GM18519 (cell line): Measurements from ENCODE around the gene F10.
A peak's percentile ranks its signal among the peaks of the same experiment; 100 is the strongest.

Experiments
- ATAC-seq: cut with Tn5 transposase; IDR thresholded peaks from one replicate; pipeline ENCODE4 v1.9.1; 2021; ENCODE audit warnings: mild to moderate bottlenecking, moderate library complexity; ENCODE audit not compliant: unreplicated experiment, low FRiP score

The F10 gene

DNA sequence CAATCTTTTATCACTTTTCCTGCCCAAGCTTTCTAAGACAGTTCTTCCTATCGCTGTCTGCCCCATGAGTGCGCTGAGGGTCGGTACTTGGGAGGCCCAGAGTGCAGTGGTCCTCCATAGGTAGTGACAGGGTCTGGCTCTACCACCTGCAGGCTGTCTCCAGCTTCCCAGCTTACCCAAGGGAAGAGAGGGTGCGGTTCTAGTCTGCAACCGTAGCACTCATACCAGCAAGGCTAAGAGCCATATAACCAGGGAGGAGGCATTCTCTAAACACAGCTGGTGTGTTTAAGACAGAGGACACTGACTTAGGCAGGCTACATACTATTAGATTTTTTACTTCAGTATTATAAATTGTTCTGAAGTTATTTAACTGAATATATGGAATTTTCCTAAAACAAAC is 44.1 kb downstream of the F10 start:
- ATAC-seq, result no peak

GRCh38 chr13:113167155-113167554 is 44.6 kb downstream of the F10 start:
- no peak for ATAC-seq

DNA sequence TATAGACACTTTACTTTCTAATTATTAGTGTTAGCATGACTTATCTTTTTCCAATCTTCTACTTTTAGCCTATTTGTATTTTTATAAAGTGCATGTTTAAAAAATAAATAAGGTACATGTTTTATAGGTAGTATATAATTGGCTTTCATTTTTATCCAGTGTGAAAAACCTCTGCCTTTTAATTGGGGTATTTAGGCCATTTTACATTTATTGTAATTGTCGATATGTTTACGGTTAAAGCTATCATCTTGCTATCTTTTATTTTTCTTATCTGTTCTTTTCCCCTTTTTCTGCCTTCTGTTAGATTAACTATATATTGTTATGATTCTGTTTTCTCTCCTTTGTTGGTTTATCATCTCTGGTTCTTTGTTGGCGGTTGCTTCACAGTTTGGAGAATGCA is 45.0 kb downstream of the F10 start:
- no peak for ATAC-seq

DNA sequence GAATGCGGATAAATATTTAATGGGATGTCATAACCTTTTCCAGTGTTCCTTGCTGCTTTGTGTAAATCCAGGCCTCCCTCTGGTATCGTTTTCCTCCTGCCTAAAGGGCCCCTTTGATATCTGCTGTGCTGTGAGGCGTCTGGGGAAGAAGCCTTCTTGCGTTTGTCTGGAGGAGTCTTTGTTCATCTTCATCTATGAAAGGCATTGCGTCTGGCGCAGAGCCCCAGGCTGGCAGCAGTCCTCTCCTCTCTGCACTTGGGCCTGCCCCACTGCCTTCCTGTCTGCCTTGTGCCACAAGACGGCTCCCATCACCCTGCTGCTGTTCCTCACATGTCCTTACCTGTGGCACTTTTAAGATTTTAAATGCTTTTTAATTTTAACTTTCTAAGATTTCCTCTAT is 45.6 kb downstream of the F10 start:
- ATAC-seq, result no peak

DNA sequence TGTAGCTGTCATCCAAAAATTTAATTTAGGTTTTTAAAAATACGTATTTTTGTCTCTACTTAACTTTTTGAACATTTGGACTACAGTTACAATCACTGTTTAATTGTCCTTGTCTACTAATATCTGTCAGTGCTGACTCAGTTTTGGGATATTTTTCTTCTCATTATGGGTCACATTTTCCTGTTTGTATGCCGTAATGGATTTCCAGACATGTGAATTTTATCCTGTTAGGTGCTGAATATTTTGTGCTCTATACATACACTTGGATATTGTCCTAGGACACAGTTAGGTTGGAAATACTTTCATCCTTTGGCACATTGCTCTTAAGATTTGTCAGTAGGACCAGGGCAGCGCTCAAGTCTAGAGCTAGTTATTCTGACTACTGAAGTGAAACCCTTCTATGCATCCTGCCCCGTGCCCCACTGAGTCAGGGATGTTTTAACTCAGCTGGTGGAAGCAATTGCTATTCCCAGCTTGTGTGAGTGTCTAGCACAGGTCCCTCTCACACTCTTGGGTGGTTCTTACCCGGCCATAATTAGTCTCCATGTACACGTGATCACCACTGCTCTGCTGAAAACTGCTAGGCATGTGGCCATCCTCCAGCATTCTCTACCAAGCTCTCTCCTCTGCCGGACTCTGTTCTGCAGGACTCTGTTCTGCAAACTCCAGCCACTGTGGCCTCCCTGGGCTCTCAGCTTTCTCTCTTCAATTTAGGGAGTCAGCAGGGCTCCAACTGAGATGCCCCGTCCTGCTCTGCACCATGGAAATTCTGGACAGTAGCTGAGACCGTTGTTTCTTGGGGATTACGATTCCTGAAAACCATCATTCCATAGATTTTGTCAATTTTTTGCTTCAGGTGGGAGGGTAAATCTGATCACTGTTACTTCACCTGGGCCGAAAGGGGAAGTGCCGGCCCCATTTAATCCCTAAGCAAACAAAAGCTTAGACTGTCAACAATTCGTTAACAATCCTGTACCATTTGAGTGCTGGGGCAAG is 47.0 kb downstream of the F10 start:
- no peak for ATAC-seq

DNA sequence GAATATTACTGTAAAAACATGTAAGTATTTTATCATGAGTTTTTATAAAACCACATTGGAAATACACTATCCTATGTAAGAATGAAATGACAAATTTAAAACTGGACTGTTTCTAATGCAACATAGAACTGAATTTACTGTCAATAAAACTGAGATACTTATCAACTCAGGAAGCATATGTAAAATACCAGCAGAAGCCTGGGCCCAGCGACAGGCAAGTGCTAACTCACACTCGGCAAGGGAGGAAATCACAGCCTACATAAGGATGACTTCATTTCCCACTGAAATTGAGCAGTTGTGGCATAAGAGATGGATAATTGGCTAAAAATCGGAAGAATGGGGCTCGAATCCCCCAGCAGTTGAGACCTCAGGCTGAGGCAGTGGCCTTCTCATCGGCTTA is 47.9 kb downstream of the F10 start:
- ATAC-seq, result no peak

GRCh38 chr13:113171250-113172125 is 48.9 kb downstream of the F10 start:
- no peak for ATAC-seq

GRCh38 chr13:113172419-113172926 is 49.9 kb downstream of the F10 start:
- ATAC-seq, result no peak

DNA sequence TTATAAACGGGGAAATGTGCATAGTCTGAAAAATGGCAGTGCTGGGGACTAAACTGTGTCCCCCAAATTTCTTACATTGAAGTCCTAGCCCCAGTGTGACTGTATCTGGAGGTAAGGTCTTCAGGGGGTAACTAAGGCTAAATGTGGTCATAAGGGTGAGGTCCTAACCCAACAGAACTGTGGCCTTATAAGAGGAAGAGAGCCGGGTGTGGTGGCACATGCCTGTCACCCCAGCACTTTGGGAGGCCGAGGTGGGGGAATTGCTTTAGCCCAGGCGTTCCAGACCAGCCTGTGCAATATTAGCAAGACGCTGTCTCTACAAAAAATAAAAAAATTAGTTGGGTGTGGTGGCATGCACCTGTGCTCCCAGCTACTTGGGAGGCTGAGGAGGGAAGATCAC is 53.7 kb downstream of the F10 start:
- no peak for ATAC-seq

DNA sequence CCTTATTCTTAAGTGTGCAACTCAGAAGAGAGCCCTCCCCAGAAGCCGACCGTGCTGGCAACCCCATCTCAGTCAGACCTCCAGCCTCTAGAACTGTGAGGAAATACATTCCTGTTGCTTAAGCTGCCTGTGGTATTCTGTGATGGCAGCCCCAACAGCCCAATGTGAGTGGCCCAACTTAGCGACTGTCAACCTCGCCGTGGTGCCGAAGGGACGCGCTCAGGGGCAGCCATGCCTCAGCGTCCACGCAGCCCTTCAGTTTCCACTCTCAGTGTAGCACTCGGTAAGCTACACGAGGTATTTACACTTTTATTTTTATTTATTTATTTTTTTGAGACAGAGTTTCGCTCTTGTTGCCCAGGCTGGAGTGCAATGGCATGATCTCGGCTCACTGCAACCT is 54.2 kb downstream of the F10 start:
- no peak for ATAC-seq

DNA sequence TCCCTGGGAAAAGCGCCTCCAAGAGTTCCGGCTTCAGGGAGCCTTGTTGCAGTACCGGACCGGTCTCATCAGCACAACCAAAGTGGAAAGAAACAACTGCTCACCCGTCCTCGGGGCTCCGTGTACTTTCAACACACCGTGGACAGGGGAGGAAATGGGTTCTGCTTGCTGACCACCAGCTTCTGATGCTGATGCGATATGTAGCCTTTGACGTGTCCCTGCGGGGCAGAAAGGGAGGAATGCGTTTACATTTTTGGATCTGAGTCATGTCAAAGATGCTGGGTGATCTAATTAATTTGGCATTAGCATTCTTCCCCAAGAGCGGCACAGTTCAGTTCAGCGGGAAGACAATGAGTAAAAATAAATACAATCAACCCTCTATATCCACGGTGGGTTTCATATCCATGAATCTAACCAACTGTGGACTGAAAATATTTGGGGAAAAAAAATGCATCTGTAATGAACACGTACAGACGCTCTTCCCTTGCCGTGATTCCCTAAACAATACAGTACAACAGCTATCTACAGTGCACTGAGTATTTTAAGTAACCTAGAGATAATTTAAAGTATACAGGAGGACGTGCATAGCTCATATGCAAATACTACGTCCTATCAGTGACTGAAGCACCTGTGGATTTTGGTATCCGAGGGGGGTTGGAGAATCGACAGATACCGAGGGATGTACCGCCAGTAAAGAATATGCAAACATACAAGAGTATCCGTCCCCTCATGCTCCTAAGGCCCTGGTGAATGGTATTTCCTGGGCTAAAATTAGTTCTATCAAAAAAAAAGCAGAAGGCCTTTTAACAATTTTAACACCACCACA is 55.7 kb downstream of the F10 start:
- ATAC-seq, result no peak

DNA sequence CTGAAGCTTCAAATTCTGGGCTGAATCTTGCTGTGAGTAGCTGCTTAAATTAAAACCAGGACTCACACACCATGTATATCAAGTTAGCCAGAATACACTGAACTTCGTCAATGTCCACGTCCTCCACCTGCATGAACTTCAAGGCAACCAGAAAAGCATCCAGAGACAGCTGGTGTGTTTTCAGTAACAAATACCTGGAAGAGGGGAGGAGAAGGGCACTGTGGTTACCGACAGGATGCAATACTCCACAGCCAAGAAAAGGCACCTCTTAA is 56.2 kb downstream of the F10 start:
- no peak for ATAC-seq

DNA sequence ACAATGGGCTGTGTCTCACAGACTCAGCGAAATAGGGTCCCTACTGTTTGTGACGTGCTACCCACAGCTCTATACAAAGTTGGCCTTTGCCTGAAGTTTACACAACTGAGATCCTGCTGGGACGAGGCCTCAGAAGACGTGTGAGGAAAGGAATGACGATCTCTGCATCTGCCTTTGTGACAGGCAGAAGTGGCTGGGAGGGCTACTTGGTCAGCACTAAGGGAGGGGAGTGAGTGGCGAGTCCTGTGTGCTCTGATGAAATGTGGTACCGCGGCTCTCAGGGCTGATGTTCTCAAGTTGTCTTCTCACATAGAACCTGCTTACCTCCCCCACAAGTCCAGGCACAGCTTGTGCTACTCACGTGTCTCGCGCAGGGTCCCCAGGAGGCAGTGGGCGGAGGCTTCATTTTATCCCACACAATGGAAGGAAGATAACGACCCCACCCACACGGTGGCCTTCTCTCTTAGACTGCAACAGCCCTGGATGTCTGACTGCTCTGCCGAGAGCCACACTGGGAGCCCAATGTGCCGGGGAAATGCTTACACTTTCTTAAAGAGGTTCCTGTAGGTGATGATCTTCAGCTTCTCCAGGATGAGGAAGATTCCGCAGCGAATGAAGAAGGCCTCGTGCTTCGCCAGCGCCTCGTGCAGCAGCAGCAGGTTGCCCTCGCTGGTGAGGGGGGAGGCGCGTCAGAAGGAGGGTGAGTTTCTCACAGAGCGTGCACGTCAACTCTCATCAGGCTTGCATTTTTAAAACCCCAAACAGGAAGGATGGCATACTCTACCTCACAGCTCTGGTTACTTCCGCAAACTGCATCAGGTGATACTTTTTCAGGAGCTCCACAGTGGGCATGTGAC is 57.0 kb downstream of the F10 start:
- ATAC-seq, result no peak

DNA sequence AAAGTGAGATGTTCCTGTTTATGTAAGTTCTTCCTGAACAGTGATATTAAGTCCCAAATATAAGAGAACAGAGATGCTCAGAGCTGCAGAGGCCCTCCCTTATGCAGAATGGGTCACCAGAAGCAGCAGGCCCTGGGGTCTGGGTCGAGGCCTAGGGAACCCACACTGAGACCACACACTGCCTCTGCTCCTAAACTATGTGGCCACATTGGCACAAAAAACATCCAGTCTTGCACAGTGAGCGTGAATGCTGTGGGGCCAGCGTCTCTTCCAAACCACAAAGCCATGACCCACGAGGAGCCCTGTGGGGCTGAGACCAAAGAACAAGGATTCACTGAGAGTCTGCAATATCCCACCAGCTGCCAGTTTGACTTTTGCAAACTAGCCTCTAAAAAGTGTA is 59.4 kb downstream of the F10 start:
- ATAC-seq, result no peak

- no peak for ATAC-seq
Observed at GRCh38 chr13:113183450-113184129, 61.0 kb downstream of the F10 start.

DNA sequence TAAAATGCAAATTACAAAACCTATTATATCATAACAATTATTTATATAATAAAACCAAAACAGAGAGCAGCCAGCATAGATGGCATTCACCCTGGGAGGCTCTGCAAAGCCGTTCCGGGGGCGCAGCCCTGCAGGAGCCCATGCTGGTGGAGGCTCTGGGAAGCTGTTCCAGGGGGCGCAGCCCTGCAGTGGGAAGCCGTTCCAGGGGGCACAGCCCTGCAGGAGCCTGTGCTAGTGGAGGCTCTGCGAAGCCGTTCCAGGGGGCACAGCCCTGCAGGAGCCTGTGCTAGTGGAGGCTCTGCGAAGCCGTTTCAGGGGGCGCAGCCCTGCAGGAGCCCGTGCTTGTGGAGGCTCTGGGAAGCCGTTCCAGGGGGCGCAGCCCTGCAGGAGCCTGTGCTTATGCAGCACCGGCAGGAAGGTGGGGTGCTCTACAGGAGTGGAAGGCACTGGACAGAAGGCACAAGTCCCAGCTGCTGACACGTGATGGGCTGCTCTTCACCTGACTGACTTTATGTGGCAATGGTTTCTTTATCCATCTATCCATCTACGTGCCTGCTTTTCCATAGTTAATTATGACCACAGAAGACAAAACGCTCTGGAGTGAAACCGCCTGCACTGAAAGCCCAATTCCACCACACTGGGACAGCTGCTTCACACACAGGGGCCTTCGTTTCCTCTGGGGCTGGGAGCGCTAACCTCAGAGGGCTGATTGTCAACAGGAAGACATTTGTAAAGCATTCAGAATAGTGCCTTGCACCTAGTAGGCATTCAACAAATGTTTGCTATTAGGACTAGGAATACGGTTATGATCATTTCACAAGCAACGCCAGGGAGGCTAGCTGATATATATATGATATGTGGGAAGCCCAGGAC is 62.2 kb downstream of the F10 start:
- no peak for ATAC-seq

DNA sequence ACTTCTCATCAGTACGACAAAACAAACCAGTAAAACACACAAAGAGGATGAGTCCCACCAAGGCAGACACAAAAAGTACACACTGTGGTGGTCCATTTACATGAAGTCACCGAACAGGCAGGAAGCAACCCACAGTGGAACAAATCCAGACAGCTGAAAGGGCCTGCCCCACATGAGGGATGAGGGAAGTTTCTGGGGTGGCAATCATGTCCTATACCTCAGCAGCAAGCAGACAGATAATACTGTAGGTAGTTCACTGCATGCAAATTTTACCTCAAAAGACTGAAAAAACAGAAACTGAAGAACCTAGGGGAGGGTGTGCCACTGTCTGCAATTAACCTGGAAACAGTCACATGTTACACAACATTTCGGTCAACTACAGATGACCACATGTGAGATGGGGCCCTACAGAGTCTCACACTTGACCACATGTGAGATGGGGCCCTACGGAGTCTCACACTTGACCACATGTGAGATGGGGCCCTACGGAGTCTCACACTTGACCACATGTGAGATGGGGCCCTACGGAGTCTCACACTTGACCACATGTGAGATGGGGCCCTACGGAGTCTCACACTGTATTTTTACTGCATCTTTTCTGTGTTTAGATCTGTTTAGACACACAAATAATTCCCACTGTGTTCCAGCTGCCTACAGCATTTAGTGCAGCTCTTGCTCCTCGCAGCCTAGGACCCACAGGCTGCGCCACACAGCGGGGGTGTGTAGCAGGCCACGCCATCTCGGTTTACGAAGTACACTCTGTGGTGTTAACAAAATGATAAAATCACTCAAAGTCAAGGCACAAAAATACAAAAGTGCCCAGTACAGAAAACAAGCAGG is 63.7 kb downstream of the F10 start:
- peak; percentile 62 for ATAC-seq
